HS-5 (cell line): ENCODE results near the gene ANKS6.

Experiments
- DNase-seq: peaks from one replicate; pipeline ENCODE4 v3.0.0-alpha.2; 2012; ENCODE audit warnings: low read depth

ANKS6 gene

DNA sequence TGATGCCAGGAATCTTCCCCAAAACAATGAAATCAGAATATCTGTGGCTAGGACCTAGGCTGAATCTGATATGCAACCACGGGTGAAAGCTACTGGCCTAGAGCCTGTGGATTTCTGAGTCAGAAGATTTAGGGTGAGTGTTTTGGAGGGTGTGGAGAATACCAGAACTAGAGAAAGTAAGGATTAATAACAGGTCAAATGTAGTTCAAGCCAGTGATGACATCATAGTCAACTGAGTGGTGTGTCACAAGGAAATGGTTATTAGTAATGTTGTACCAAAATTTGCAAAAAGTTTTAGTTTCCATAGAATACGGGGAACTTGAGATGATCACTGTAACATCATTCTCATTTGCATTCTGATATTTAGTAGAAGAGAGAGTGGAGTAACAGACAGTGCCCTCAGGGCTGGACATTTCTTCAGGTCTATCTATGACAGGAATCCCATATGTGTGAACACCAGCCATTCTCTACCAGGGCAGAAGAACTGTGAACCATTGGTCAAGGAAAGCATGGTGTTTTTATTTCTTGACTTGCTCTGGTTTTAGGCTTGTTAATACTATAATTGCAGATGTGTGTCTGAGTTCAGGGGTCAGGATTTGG, 14.8 kb upstream of the ANKS6 start:
- DNase-seq: peak; percentile 78

DNA sequence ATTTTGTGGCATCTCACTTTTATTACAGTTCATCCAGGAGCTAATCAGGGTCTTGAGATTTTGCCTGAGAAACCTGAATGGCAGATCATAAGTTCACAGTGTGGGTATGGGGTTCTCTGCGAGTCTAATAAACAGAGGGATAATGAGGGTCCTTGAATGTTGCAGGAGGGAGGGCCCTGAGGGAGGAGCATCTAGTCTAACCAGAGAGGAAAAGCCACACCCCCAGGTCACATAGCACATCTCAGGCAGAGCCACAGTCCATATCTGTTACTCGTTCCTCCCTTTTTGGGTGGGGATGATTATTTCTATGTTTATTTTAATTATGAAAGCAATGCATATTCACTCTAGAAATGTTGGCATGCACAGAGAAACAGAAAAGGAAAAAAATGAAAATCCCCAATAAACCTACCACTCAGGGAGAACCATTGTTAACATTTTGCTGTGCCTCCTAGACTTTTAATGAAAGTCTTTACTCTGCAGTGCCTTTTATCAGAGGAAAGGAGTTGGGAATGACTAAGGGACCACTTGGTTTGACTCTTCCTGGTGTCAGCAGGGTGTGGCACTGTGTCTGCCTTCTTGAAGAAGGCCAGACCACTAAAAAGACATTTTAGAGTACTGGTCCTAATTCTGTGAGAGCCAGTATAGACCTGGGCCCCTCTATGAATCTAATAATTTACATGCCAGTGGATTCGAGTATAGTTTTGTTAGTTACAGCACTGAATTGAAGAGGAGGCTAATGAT, 13.9 kb upstream of the ANKS6 start:
- DNase-seq: no peak

DNA sequence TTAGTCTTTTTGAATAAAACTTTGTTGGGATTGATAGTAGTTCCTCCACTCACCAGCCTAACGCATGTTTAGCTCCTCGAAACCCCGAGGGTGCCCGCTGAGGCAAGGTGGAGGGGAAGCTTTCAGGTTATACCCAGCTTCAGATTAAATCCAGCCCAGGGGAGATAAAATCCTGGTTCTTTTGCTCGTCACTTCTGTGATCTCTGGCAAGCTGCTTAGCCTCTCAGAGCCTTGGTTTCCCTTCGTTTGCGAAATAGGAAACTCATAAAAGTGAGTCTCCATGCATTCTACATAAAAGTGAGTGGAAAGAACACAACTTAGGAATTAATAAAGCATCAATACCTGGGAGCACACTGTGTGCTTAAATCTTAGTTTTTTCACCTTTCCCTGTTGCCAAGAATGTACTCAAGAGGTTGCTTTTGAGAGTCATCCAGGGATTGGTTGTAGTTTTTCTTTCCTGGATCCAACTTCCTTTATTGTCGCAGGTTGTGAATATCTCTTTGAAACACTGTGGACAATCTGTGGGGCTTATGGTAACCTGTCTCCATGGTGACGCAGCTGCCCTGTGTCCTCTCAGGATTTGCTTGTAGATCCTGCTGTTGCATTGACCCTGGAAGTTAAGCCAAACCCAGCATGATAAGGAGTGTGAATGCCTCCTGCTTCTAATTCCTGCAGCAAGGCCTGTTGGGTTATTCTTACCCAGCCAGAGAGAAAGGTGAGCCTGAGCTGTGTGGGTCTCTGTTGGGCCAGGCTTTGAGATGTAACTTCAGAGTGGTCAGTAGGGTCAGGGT, 13.2 kb upstream of the ANKS6 start:
- no peak for DNase-seq

DNA sequence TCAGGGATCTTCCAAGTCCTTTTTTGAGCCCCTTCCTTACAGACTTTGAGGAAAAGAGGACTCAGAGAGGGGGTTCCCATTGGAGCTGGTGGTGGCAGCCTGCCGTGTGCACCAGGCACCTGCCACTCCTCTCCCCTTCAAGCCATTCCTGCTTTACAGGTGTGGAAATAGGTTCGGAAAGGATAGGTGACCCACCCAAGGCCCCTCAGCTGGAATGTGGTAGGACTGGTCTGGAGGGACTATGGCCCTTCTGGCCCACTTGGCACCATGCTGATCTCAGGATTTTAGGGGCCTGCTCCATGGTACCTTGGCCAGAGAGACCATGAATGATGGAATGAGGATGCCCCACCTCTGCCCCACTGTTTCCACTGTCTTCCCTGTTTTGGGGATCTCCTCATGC, 12.5 kb upstream of the ANKS6 start:
- DNase-seq: no peak

GRCh38 chr9:98808411-98808815, 12.1 kb upstream of the ANKS6 start:
- DNase-seq: no peak

- no peak for DNase-seq
These were observed 11.4 kb upstream of the ANKS6 start for GRCh38 chr9:98807814-98808195.

DNA sequence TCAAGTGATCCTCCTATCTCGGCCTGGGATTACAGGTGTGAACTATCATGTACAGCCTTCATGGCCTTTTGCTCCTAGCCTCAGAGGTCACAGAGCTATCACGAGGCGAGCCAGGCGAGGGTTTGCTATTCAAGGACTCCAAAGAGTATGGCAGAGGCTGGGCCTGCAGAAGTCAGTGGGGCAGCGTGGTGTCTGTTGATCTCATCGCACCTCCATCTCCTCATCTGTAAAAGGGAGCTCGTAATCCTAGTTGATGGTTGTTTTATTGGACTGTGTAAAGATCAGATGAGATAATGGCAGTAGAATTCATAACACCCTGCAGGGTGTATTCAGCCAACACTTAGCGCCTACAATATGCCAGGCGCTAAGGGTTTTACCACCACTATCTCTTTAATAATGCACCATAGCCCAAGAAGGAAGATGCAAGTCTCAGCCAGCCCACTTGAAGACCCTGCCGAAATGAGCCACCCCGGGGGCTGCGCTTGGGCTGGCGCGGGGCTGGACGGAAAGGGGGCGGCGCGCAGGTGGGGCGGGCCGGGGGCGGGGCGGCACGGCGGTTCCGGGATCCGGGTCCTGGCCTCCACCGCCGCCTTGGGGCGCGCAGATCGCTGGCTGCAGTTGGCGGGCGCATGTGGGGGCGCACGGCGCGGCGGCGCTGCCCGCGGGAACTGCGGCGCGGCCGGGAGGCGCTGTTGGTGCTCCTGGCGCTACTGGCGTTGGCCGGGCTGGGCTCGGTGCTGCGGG, 10.9 kb upstream of the ANKS6 start, which contains the start of gene GALNT12:
Gene GALNT12 (plus strand): TSS at position 601 of the 744 bp plus-strand sequence. CDS start 29 bp downstream, at position 630.
- DNase-seq: no peak

- DNase-seq: no peak
These were observed 10.2 kb upstream of the ANKS6 start for GRCh38 chr9:98806394-98807035.

DNA sequence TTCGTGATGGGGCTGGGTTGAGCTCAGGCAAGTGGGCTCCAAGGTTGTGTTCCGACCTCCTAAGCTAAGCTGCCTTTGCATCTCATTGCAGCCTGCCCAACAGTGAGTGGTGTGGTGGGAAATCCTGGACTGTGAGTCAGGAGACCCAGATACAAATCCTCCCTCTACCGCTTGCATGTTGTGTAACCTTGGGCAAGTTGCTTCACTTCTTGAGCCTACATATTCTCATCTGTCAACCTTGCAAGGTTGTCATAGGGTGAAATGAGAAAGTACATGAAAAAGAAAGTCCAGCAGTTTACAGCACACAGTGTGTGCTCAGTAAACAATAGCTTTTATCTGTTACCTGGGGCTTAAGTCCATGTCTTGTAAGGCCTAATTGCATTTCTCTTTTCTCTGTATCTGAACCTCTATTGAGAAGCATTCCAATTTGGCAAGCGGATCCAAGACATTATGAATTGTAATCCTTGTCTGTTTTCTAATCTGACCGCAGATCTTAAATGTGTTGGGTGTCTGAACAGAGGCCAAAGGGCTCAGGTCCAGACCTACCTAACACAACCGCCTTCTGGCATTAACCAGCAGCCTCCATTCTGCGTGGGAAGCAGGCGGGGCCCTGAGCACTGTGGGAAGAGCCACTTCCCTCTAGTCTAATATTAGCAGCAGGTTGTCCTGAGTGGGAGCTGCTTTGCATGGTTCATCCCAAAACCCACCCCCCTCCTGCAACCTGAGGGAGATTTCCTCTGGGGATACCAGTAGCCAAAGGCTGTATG, 9.3 kb upstream of the ANKS6 start:
- no peak for DNase-seq

DNA sequence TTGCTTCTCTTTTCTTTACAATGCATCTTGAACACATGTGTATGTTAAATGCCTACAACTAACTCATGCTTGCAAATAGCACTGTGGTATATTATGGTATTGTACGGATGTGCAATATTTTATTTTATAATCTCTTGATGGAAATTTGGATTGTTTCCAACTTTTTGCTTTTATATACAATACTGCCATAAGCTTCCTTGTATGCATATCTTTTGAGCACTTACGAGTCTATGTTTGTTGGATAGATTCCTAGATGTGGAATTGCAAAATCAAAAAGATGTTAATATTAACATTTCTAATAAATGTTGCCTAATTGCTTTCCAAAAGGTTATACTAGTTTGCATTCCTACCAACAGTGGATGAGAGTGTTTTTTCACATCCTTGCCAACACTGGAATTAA, 7.7 kb upstream of the ANKS6 start:
- no peak for DNase-seq

DNA sequence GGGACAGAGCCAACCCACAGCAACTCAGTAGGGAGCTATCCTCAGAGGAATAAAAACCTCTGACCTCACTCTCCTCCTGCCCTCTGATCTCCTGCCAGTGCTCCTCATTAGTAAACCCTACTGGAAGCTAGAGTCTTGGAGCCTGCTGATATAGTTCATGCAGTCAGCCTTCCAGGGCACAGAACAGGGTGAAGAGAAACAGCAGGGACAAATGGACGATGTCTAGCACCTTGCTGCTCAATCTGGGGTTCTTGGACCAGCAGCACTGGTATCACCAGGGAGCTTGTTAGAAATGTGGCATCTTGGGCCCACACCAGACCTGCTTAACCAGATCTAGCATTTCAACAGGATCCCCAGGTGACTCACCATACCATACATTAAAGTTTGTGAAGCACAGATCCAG, 5.6 kb upstream of the ANKS6 start:
- DNase-seq: no peak

DNA sequence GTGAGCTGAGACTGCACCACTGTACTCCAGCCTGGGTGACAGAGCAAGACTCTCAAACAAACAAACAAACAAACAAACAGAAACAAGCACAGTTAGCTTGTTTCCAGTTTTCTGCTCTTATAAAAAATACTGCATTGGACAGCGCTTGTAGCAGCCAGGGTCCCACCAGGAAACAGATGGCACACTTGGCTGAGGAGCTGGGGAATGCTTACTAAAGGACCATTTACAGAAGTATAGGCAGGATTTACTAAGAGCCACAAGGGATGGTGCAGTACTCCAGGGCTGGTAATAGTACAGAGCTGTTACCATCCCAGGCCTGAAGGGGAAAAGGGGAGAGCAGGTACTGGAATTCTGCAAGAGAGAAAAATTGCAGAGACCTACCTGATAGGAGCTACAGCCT, 5.2 kb upstream of the ANKS6 start:
- DNase-seq: no peak

DNA sequence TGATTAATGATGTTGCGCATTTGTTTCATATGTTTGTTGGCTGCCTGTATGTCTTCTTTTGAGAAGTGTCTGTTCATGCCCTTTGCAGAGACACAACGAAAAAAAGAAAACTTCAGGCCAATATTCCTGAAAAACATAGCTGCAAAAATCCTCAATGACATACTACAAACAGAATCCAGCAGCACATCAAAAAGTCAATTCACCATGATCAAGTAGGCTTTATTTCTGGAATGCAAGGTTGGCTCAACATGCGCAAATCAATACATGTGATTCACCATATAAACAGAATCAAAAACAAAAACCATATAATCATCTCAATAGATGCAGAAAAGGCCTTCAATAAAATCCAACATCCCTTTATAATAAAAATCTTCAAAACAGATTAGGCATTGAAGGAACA, 1.9 kb upstream of the ANKS6 start:
- DNase-seq: no peak

DNA sequence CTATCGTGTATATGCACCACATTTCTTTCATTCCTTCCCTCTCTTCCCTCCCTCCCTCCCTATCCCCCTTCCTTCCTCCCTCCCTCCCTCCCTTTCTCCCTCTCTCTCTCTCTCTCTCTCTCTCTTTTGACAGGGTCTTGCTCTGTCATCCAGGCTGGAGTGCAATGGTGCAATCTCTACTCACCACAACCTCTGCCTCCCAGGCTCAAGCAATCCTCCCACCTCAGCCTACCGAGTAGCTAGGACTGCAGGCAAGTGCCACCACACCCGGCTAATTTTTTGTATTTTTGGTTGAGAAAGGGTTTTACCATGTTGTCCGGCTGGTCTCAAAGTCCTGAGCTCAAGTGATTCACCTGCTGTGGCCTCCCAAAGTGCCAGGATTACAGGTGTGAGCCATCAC, 1.1 kb upstream of the ANKS6 start:
- DNase-seq: no peak

DNA sequence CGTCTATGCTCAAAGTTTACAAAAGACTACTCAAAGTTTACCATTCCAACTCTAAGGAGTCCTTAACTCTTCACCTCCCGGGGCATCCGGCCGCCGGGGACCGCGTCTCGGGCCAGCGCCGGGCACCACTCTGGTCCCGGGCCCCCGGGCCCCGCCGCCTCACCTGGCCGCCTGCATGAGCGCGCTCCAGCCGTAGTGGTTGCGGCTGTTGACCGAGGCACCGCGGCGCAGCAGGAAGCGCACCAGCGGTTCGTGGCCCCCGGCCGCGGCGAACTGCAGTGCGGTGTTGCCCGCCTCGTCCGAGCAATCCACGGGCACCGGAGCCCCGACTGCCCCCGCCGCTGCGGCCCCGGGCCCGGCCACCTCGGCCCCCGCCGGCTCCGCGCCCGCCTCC, 388 bp downstream of the ANKS6 start:
- no peak for DNase-seq

DNA sequence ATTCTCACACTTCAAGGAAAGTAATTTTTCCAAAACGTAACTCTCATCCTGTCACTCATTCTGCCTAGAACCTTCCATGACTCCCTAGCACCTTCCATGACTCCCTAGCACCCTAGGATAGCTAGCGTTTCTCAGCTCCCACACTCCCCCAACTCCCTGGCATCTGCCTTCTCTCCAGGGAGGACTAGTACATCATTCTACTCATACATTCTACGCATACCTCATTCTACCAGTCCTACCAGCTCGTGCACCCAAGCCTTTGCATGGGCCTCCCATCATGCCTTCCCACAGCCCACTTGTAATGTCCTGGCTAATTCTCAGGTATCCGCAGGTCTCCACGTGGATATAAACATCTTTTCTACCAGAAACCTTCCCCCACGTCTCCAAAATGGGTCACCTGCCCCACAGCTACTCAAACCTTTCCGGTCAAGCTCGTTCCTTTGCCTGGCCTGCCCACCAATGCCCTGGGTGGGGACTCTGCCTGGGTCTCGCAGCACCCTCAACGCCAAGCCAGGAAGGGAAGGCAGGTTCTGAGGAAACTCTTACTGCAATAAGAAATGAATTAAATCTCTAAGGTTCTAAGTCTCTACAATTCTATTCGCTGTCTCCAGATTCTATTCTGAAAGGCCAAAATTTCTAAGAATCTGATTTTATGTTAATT, 930 bp downstream of the ANKS6 start:
- no peak for DNase-seq

GRCh38 chr9:98794802-98795201, 1.6 kb downstream of the ANKS6 start:
- DNase-seq: no peak

DNA sequence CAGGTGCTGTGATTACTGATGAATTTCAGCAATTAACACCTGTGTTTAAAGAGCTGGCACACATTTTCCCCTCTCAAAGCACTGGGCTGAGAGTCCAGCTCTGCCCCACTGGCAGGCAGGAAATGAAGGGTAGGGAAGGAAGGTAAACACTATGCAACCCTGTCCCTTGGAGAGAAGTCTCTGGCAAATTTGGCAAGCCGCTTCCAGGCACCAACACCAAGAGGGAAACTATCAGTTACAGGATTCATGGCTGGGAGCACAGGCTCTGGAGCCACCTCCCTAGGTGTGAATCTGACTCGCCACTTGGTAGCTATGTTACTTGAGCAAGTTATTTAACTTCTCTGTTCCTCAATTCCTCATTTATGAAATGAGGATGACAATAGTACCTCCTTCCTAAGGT, 3.3 kb downstream of the ANKS6 start:
- DNase-seq: no peak

- DNase-seq: no peak
These were observed 4.5 kb downstream of the ANKS6 start for GRCh38 chr9:98791608-98792490.
